Neuronal stem cell (in vitro differentiated cells): ENCODE data around the gene CCL18.
"Not testable (repeated sequence)": the region's sequence is repeated elsewhere in the genome, so short reads cannot be mapped to it uniquely, and the experiment has no call there.

ENCODE experiments used
- DNase-seq: peaks from one replicate; pipeline ENCODE4 v3.0.0-alpha.2; 2013; ENCODE audit warnings: low spot score
- H2AFZ ChIP-seq: one replicate; pipeline ENCODE4 v1.6.1; 2013; ENCODE audit warnings: mild to moderate bottlenecking, low read length, inconsistent platforms
- H2AK5ac ChIP-seq: 2 replicates; pipeline ENCODE4 v1.6.1; 2013; ENCODE audit warnings: low read depth, mild to moderate bottlenecking, inconsistent platforms, low read length, moderate library complexity, mixed read lengths
- H2BK120ac ChIP-seq: 2 replicates; pipeline ENCODE4 v1.6.1; 2013; ENCODE audit warnings: low read depth, mild to moderate bottlenecking, inconsistent platforms, low read length, moderate library complexity, mixed read lengths
- H2BK12ac ChIP-seq: one replicate; pipeline ENCODE4 v1.6.1; 2013; ENCODE audit warnings: low read length, inconsistent platforms
- H2BK15ac ChIP-seq: 2 replicates; pipeline ENCODE4 v1.6.1; 2013; ENCODE audit warnings: mild to moderate bottlenecking, low read length, inconsistent platforms, mixed read lengths
- H2BK5ac ChIP-seq: one replicate; pipeline ENCODE4 v1.6.1; 2013; ENCODE audit warnings: inconsistent platforms, mild to moderate bottlenecking, low read length, moderate library complexity
- H3K14ac ChIP-seq: one replicate; pipeline ENCODE4 v1.6.1; 2013; ENCODE audit warnings: low read length, inconsistent platforms
- H3K18ac ChIP-seq: 2 replicates; pipeline ENCODE4 v1.6.1; 2013; ENCODE audit warnings: low read length, inconsistent platforms
- H3K23ac ChIP-seq: 2 replicates; pipeline ENCODE4 v1.6.1; 2013; ENCODE audit warnings: low read depth, mild to moderate bottlenecking, mixed read lengths, low read length, inconsistent platforms; ENCODE audit not compliant: poor library complexity
- H3K27ac ChIP-seq: replicated peaks from 3 replicates; pipeline ENCODE4 v1.5.1; 2013; ENCODE audit warnings: low read length, inconsistent platforms
- H3K27me3 ChIP-seq, 3 experiments: 2 replicates each; pipeline ENCODE4 v1.6.1; 2013; ENCODE audit warnings: low read length in 3 of 3, mild to moderate bottlenecking in 2 of 3, inconsistent platforms in 1 of 3, low read depth in 1 of 3, mixed read lengths in 1 of 3, moderate library complexity in 1 of 3; ENCODE audit not compliant: control insufficient read depth in 3 of 3, insufficient read depth in 3 of 3
- H3K36me3 ChIP-seq, 2 donors: replicated peaks in 1 of 2; 2 replicates each; pipeline ENCODE4 v1.6.1; 2013; ENCODE audit warnings: low read length in 2 of 2; ENCODE audit not compliant: control insufficient read depth in 2 of 2, insufficient read depth in 2 of 2
- H3K4ac ChIP-seq: 2 replicates; pipeline ENCODE4 v1.6.1; 2013; ENCODE audit warnings: inconsistent platforms, mild to moderate bottlenecking, low read length, moderate library complexity
- H3K4me1 ChIP-seq, 2 donors: 1 replicate in 1 of 2; 2 replicates in 1 of 2; pipeline ENCODE4 v1.6.1; 2013; ENCODE audit warnings: low read length in 2 of 2, low read depth in 1 of 2; ENCODE audit not compliant: control insufficient read depth in 2 of 2, insufficient read depth in 1 of 2
- H3K4me2 ChIP-seq: one replicate; pipeline ENCODE4 v1.6.1; 2013; ENCODE audit warnings: mild to moderate bottlenecking, low read length, inconsistent platforms; ENCODE audit not compliant: insufficient read depth, poor library complexity, severe bottlenecking
- H3K4me3 ChIP-seq, 2 donors: 2 replicates each; pipeline ENCODE4 v1.5.1; 2013; ENCODE audit warnings: low read length in 2 of 2, mild to moderate bottlenecking in 2 of 2, inconsistent platforms in 1 of 2, moderate library complexity in 1 of 2
- H3K79me1 ChIP-seq: one replicate; pipeline ENCODE4 v1.6.1; 2013; ENCODE audit warnings: low read depth, mild to moderate bottlenecking, inconsistent platforms, low read length, moderate library complexity
- H3K9ac ChIP-seq: one replicate; pipeline ENCODE4 v1.6.1; 2013; ENCODE audit warnings: mild to moderate bottlenecking, low read depth, low read length, inconsistent platforms; ENCODE audit not compliant: poor library complexity
- H3K9me3 ChIP-seq, 2 donors: replicated peaks in 1 of 2; 2 replicates each; pipeline versions ENCODE3 to v1.6.1; 2013; ENCODE audit warnings: low read length in 2 of 2, mild to moderate bottlenecking in 2 of 2, inconsistent platforms in 1 of 2, low read depth in 1 of 2, mixed read lengths in 1 of 2, moderate library complexity in 1 of 2; ENCODE audit not compliant: control insufficient read depth in 2 of 2, insufficient read depth in 1 of 2
- H4K8ac ChIP-seq: one replicate; pipeline ENCODE4 v1.6.1; 2013; ENCODE audit warnings: low read depth, mild to moderate bottlenecking, inconsistent platforms, low read length, moderate library complexity
- H4K91ac ChIP-seq: one replicate; pipeline ENCODE4 v1.6.1; 2013; ENCODE audit warnings: low read length, low read depth, mild to moderate bottlenecking, inconsistent platforms; ENCODE audit not compliant: poor library complexity
- WGBS, 2 donors: extraction: QIAGEN DNeasy Blood & Tissue Kit; methylation state at CpG; one replicate each; pipeline ENCODE4 v1.1.7; 2013; ENCODE audit warnings: missing lambda C conversion rate in 2 of 2, mixed read lengths in 1 of 2; ENCODE audit not compliant: insufficient read length in 2 of 2, insufficient replicate concordance in 1 of 2; ENCODE audit errors: extremely low coverage in 2 of 2; 5-methylcytosine and 5-hydroxymethylcytosine counted together

Gene CCL18

DNA sequence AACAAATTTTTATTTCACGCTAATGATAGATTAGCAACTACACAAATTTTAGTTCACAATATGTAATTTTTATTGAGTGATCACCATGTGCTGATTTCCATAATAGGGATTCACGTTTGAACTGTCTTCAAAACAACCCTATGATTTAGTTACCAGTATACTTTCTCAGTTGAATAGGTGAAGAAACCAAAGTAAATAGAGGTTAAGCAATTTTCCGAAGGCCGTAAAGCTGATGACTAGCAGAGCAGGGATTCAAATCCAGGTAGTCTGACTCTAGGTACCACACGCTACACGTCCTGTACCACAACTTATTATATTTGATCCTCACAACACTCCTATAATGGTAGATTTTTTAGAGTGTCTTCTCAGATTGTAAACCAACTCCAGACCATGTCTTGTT is 28.6 kb downstream of the CCL18 start:
- H4K91ac ChIP-seq, H3K14ac ChIP-seq, H3K23ac ChIP-seq, H3K9me3 ChIP-seq, H3K4me2 ChIP-seq, H3K27ac ChIP-seq, H3K9ac ChIP-seq, H2AFZ ChIP-seq, DNase-seq, H2BK15ac ChIP-seq, H2BK12ac ChIP-seq, H3K36me3 ChIP-seq, H3K79me1 ChIP-seq, H3K27me3 ChIP-seq, H4K8ac ChIP-seq, H3K4me1 ChIP-seq, H2BK120ac ChIP-seq, H2BK5ac ChIP-seq, H3K18ac ChIP-seq, H2AK5ac ChIP-seq, H3K4me3 ChIP-seq, H3K4ac ChIP-seq: not testable (repeated sequence)
- no CpG with 5 or more reads among the region's 6 CpGs for whole genome bisulfite sequencing, 2 donors

- no peak overlapping the region for H2BK5ac ChIP-seq
- H3K36me3 ChIP-seq, result no peaks in the 10 kb centered on the region
- H2AK5ac ChIP-seq, result no peak overlapping the region
- no peak overlapping the region for H3K27ac ChIP-seq
- no peak overlapping the region for H3K14ac ChIP-seq
- H3K4me3 ChIP-seq, result no peak overlapping the region
- H4K91ac ChIP-seq, result no peak overlapping the region
- H3K9ac ChIP-seq, result no peak overlapping the region
- DNase-seq, result no peak
- no peak overlapping the region for H2AFZ ChIP-seq
- no peak overlapping the region for H3K23ac ChIP-seq
- H3K4me1 ChIP-seq, result no peaks in the 10 kb centered on the region
- no peak overlapping the region for H2BK12ac ChIP-seq
- no peak overlapping the region for H2BK120ac ChIP-seq
- 100% methylated on average over 1 of the region's 1 CpG; no CpG with 5 or more reads in 1 of the 2 donors for WGBS, 2 donors
- no peak overlapping the region for H2BK15ac ChIP-seq
- no peak overlapping the region for H3K4ac ChIP-seq
- H3K18ac ChIP-seq, result no peak overlapping the region
- H3K79me1 ChIP-seq, result no peaks in the 10 kb centered on the region
- no peak overlapping the region for H3K4me2 ChIP-seq
- no peaks in the 10 kb centered on the region for H3K27me3 ChIP-seq
- H3K9me3 ChIP-seq, result no peaks in the 10 kb centered on the region
- H4K8ac ChIP-seq, result no peak overlapping the region
These were observed 30.2 kb downstream of the CCL18 start for GRCh38 chr17:36094232-36094631.

- Histone ChIP-seq H4K8ac (no peak overlapping the region), H3K9ac (no peak overlapping the region), H2BK15ac (no peak overlapping the region), H3K79me1 (no peaks in the 10 kb centered on the region), H3K9me3 (no peaks in the 10 kb centered on the region), H3K14ac (no peak overlapping the region), H3K4ac (no peak overlapping the region), H3K36me3 (no peaks in the 10 kb centered on the region), H3K23ac (no peak overlapping the region), H2BK5ac (no peak overlapping the region), H4K91ac (no peak overlapping the region), H3K4me2 (no peak overlapping the region), H3K18ac (peak overlapping the region; percentile 11), H2BK120ac (no peak overlapping the region), H3K27ac (no peak overlapping the region), H3K4me1 (no peaks in the 10 kb centered on the region), H2BK12ac (no peak overlapping the region), H2AFZ (no peak overlapping the region), H3K4me3 (no peak overlapping the region), H2AK5ac (no peak overlapping the region), H3K27me3 (no peaks in the 10 kb centered on the region)
- no peak for DNase-seq
- no CpG with 5 or more reads among the region's 7 CpGs for WGBS, 2 donors
These were observed 30.7 kb downstream of the CCL18 start for GRCh38 chr17:36094746-36095145.

GRCh38 chr17:36095992-36096391 is 31.9 kb downstream of the CCL18 start:
- no peak for DNase-seq
- Histone ChIP-seq H2AFZ (no peak overlapping the region), H4K91ac (no peak overlapping the region), H3K79me1 (no peaks in the 10 kb centered on the region), H3K4me3 (no peak overlapping the region), H3K4ac (no peak overlapping the region), H3K27ac (no peak overlapping the region), H2BK12ac (no peak overlapping the region), H3K23ac (no peak overlapping the region), H3K14ac (no peak overlapping the region), H3K9ac (no peak overlapping the region), H2BK15ac (no peak overlapping the region), H3K27me3 (no peaks in the 10 kb centered on the region), H3K4me2 (no peak overlapping the region), H3K4me1 (no peaks in the 10 kb centered on the region), H3K36me3 (no peaks in the 10 kb centered on the region), H2AK5ac (no peak overlapping the region), H3K18ac (no peak overlapping the region), H2BK120ac (no peak overlapping the region), H4K8ac (no peak overlapping the region), H2BK5ac (no peak overlapping the region), H3K9me3 (no peaks in the 10 kb centered on the region)
- WGBS, 2 donors, result no CpG with 5 or more reads among the region's 1 CpG
